ENCODE measurements around the gene GCLC. TPM values are rescaled to one million over a fixed set of nuclear protein-coding genes. Genes with fewer than 3 reads are reported as not detected.

The GCLC gene
- total and polyA plus RNA-seq, 2 experiments from 2014 or later: 16.9 to 40.3 TPM

GRCh38 chr6:53506872-53507271, 38.0 kb downstream of the GCLC start (continued):
- TF ChIP-seq, protein P1, sequence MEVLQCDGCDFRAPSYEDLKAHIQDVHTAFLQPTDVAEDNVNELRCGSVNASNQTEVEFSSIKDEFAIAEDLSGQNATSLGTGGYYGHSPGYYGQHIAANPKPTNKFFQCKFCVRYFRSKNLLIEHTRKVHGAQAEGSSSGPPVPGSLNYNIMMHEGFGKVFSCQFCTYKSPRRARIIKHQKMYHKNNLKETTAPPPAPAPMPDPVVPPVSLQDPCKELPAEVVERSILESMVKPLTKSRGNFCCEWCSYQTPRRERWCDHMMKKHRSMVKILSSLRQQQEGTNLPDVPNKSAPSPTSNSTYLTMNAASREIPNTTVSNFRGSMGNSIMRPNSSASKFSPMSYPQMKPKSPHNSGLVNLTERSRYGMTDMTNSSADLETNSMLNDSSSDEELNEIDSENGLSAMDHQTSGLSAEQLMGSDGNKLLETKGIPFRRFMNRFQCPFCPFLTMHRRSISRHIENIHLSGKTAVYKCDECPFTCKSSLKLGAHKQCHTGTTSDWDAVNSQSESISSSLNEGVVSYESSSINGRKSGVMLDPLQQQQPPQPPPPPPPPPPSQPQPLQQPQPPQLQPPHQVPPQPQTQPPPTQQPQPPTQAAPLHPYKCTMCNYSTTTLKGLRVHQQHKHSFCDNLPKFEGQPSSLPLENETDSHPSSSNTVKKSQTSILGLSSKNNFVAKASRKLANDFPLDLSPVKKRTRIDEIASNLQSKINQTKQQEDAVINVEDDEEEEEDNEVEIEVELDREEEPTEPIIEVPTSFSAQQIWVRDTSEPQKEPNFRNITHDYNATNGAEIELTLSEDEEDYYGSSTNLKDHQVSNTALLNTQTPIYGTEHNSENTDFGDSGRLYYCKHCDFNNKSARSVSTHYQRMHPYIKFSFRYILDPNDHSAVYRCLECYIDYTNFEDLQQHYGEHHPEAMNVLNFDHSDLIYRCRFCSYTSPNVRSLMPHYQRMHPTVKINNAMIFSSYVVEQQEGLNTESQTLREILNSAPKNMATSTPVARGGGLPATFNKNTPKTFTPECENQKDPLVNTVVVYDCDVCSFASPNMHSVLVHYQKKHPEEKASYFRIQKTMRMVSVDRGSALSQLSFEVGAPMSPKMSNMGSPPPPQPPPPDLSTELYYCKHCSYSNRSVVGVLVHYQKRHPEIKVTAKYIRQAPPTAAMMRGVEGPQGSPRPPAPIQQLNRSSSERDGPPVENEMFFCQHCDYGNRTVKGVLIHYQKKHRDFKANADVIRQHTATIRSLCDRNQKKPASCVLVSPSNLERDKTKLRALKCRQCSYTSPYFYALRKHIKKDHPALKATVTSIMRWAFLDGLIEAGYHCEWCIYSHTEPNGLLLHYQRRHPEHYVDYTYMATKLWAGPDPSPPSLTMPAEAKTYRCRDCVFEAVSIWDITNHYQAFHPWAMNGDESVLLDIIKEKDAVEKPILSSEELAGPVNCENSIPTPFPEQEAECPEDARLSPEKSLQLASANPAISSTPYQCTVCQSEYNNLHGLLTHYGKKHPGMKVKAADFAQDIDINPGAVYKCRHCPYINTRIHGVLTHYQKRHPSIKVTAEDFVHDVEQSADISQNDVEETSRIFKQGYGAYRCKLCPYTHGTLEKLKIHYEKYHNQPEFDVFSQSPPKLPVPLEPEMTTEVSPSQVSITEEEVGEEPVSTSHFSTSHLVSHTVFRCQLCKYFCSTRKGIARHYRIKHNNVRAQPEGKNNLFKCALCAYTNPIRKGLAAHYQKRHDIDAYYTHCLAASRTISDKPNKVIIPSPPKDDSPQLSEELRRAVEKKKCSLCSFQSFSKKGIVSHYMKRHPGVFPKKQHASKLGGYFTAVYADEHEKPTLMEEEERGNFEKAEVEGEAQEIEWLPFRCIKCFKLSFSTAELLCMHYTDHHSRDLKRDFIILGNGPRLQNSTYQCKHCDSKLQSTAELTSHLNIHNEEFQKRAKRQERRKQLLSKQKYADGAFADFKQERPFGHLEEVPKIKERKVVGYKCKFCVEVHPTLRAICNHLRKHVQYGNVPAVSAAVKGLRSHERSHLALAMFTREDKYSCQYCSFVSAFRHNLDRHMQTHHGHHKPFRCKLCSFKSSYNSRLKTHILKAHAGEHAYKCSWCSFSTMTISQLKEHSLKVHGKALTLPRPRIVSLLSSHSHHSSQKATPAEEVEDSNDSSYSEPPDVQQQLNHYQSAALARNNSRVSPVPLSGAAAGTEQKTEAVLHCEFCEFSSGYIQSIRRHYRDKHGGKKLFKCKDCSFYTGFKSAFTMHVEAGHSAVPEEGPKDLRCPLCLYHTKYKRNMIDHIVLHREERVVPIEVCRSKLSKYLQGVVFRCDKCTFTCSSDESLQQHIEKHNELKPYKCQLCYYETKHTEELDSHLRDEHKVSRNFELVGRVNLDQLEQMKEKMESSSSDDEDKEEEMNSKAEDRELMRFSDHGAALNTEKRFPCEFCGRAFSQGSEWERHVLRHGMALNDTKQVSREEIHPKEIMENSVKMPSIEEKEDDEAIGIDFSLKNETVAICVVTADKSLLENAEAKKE (CRISPR knock-in tag; IDR thresholded peaks at IDR 0.05): no peak
- no peak for TF ChIP-seq ZNF331 (CRISPR knock-in tag; IDR thresholded peaks at IDR 0.05; ENCODE audit: low read depth)
- no peak for TF ChIP-seq STAT1 (IDR thresholded peaks at IDR 0.05; ENCODE audit: unreplicated experiment)
- TF ChIP-seq EZH2 (IDR thresholded peaks at IDR 0.05; ENCODE audit: low read depth, unreplicated experiment): no peak
- TF ChIP-seq POLR2AphosphoS5 (IDR thresholded peaks at IDR 0.05; ENCODE audit: low read depth): no peak
- no peak for TF ChIP-seq NANOG (IDR thresholded peaks at IDR 0.05; ENCODE audit: borderline replicate concordance)

GRCh38 chr6:53504512-53504911, 40.4 kb downstream of the GCLC start:
- Histone ChIP-seq H3K4me2 (no peak overlapping the region), H3K4me3 (no peak overlapping the region), H3K79me2 (replicated peaks; ENCODE audit: insufficient read depth) (no peaks in the 10 kb centered on the region), H3K27ac (ENCODE audit: low read depth) (no peak overlapping the region), H3K36me3 (ENCODE audit: insufficient read depth) (peaks cover 32% of the 10 kb centered on the region), H3K4me1 (ENCODE audit: insufficient read depth) (no peaks in the 10 kb centered on the region), H3F3A (replicated peaks; ENCODE audit: low read depth) (no peaks in the 10 kb centered on the region), H3K27me3 (ENCODE audit: insufficient read depth) (no peaks in the 10 kb centered on the region), H3K9me2 (ENCODE audit: insufficient read depth) (no peaks in the 10 kb centered on the region), H4K20me1 (replicated peaks; ENCODE audit: insufficient read depth) (no peaks in the 10 kb centered on the region), H2AFZ (no peak overlapping the region)
- no peak for ATAC-seq
- no peaks in the 10 kb centered on the region for H3K4me1 Mint-ChIP-seq
- H3K27me3 Mint-ChIP-seq (ENCODE audit: insufficient read depth, low read depth, poor library complexity): no peaks in the 10 kb centered on the region
- H3K9me3 Mint-ChIP-seq: no peaks in the 10 kb centered on the region
- H3K36me3 Mint-ChIP-seq (ENCODE audit: low read depth): peaks cover 62% of the 10 kb centered on the region
- no peak overlapping the region for H3K27ac Mint-ChIP-seq
- no peak overlapping the region for H3K4me3 Mint-ChIP-seq
- no peak for DNase-seq (ENCODE audit: low spot score)
- TF ChIP-seq EZH2 (IDR thresholded peaks at IDR 0.05; ENCODE audit: low read depth, unreplicated experiment) (no peak), CREB1 (CRISPR knock-in tag; IDR thresholded peaks at IDR 0.05; ENCODE audit: low read depth) (no peak), ZNF331 (CRISPR knock-in tag; IDR thresholded peaks at IDR 0.05; ENCODE audit: low read depth) (no peak), POLR2AphosphoS5 (IDR thresholded peaks at IDR 0.05; ENCODE audit: low read depth) (no peak), EZH2phosphoT487 (IDR thresholded peaks at IDR 0.05; ENCODE audit: unreplicated experiment) (no peak)
